ENCODE results near the gene PASK. TPM values are rescaled to one million over a fixed set of nuclear protein-coding genes. Genes with fewer than 3 reads are reported as not detected.

PASK gene
- total and polyA plus RNA-seq, 9 of the 15 experiments (the other 6 are each of a cell fraction or from before 2014, with no cell fraction given), result 1.5 to 30.3 (median 9.9) TPM

DNA sequence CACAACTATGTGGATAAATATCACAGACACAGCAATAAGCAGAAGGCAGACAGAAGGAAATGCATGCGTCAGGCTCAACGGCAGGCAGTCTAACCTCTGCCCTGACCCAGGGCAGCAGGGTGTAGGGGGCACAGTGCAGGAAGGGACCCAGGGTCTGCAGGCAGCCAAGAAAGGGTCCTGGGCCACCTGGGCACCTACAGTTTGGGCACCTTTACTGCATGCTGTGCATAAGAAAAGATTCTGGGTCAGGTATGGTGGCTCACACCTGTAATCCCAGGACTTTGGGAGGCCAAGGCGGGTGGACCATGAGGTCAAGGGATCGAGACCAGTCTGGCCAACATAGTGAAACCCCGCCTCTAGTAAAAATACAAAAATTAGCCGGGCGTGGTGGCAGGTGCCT lies 17.7 kb downstream of the PASK start (continued):
- TF ChIP-seq TFAP4 (CRISPR knock-in tag; IDR thresholded peaks at IDR 0.05; ENCODE audit: borderline replicate concordance), result no peak
- no peak for TF ChIP-seq HOXB6 (CRISPR knock-in tag; IDR thresholded peaks at IDR 0.05; ENCODE audit: borderline replicate concordance)
- TF ChIP-seq ZBTB7A (IDR thresholded peaks at IDR 0.05; ENCODE audit: borderline replicate concordance, control insufficient read depth, low read depth, low read length), result no peak
- no peak for TF ChIP-seq ZNF253 (CRISPR knock-in tag; conservative IDR thresholded peaks at IDR 0.05)
- no peak for TF ChIP-seq GABPB1 (CRISPR knock-in tag; IDR thresholded peaks at IDR 0.05)
- no peak for TF ChIP-seq SNIP1 (IDR thresholded peaks at IDR 0.05; ENCODE audit: low read depth)
- no peak for TF ChIP-seq ZNF165 (CRISPR knock-in tag; IDR thresholded peaks at IDR 0.05; ENCODE audit: borderline replicate concordance)

GRCh38 chr2:241130316-241130715 lies 19.0 kb downstream of the PASK start:
- ChIA-PET CTCF (ENCODE audit: low intra/inter-chr PET ratio) (no interaction called here), POLR2A (no interaction called here)
- Histone ChIP-seq H3K79me2 (ENCODE audit: control insufficient read depth, insufficient read depth, low read length) (no peaks in the 10 kb centered on the region), H3K9me3 (replicated peaks; ENCODE audit: control insufficient read depth, insufficient read depth, low read depth, low read length) (no peaks in the 10 kb centered on the region), H2AFZ (ENCODE audit: low read depth, low read length) (no peak overlapping the region), H3K9me1 (ENCODE audit: control insufficient read depth, insufficient read depth, low read length) (no peaks in the 10 kb centered on the region), H3K4me1 (replicated peaks in 1 of 2; ENCODE audit: control insufficient read depth in 2 of 2, insufficient read depth in 2 of 2, low read length in 2 of 2) (no peaks in the 10 kb centered on the region; a peak in 1 of 5 replicates), H3K4me3 (no peak overlapping the region), H3K27ac (ENCODE audit: extremely low read depth, low read depth, low read length) (no peak overlapping the region), H3K36me3 (ENCODE audit: control insufficient read depth, insufficient read depth, low read length) (peaks cover 13% of the 10 kb centered on the region; the same call in 1 of the 3 replicates), H3K27me3 (ENCODE audit: control insufficient read depth in 2 of 2, insufficient read depth in 2 of 2, low read length in 2 of 2) (no peaks in the 10 kb centered on the region), H4K20me1 (replicated peaks; ENCODE audit: control insufficient read depth, insufficient read depth, low read length) (no peaks in the 10 kb centered on the region), H3K4me2 (ENCODE audit: insufficient read depth, low read length) (no peak overlapping the region), H3K9ac (ENCODE audit: insufficient read depth in 1 of 2, low read depth in 2 of 2, low read length in 2 of 2) (no peak overlapping the region)
- DNase-seq (ENCODE audit: extremely low read depth in 1 of 4, low spot score in 3 of 4) (no peak), FAIRE-seq (no peak), ATAC-seq (no peak)
- TF ChIP-seq ZNF41 (CRISPR knock-in tag; conservative IDR thresholded peaks at IDR 0.05), result no peak
- TF ChIP-seq, protein P1, sequence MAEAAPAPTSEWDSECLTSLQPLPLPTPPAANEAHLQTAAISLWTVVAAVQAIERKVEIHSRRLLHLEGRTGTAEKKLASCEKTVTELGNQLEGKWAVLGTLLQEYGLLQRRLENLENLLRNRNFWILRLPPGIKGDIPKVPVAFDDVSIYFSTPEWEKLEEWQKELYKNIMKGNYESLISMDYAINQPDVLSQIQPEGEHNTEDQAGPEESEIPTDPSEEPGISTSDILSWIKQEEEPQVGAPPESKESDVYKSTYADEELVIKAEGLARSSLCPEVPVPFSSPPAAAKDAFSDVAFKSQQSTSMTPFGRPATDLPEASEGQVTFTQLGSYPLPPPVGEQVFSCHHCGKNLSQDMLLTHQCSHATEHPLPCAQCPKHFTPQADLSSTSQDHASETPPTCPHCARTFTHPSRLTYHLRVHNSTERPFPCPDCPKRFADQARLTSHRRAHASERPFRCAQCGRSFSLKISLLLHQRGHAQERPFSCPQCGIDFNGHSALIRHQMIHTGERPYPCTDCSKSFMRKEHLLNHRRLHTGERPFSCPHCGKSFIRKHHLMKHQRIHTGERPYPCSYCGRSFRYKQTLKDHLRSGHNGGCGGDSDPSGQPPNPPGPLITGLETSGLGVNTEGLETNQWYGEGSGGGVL (CRISPR knock-in tag; IDR thresholded peaks at IDR 0.05), result no peak
- TF ChIP-seq ZNF583 (CRISPR knock-in tag; IDR thresholded peaks at IDR 0.05), result no peak
- in situ Hi-C loops (cut with MboI), result no loop called here
- WGBS (ENCODE audit: insufficient coverage, low coverage, missing lambda C conversion rate), result 88% methylated on average over 9 of the region's 16 CpGs
- no TSS peak for BruUV-seq (replicated peaks)
- intact Hi-C loops (cut with micrococcal nuclease), result no loop called here
